ENCODE data around the gene LDLRAP1. TPM values are rescaled to one million over a fixed set of nuclear protein-coding genes. Genes with fewer than 3 reads are reported as not detected.

Gene LDLRAP1
- total and polyA plus RNA-seq, 9 of the 15 experiments (the other 6 are each of a cell fraction or from before 2014, with no cell fraction given), result 0.56 to 29.6 (median 16.2) TPM

- no peak for TF ChIP-seq STAT6 (CRISPR knock-in tag; IDR thresholded peaks at IDR 0.05)
- no peak; the same call in 1 of the 2 replicates for TF ChIP-seq NFIC (IDR thresholded peaks at IDR 0.05)
- no peak for TF ChIP-seq TCF7L2 (IDR thresholded peaks at IDR 0.05; ENCODE audit: low read depth, low read length)
- no peak for TF ChIP-seq ZNF408 (CRISPR knock-in tag; IDR thresholded peaks at IDR 0.05; ENCODE audit: low read depth)
- TF ChIP-seq ZNF324 (CRISPR knock-in tag; IDR thresholded peaks at IDR 0.05), result no peak
- TF ChIP-seq ZNF407 (IDR thresholded peaks at IDR 0.05; ENCODE audit: low read depth), result no peak
- TF ChIP-seq TEAD2 (tag; IDR thresholded peaks at IDR 0.05), result no peak
- TF ChIP-seq XRCC5 (IDR thresholded peaks at IDR 0.05; ENCODE audit: low read depth, low read length), result peak; percentile 54; the same call in 1 of the 2 replicates
- no peak for TF ChIP-seq DDX20 (tag; IDR thresholded peaks at IDR 0.05; ENCODE audit: low read depth)
- peak; percentile 32 for TF ChIP-seq KAT2B (IDR thresholded peaks at IDR 0.05; ENCODE audit: low read depth, low read length)
- peak; percentile 11 for TF ChIP-seq ZFP36 (IDR thresholded peaks at IDR 0.05; ENCODE audit: low read depth, low read length, partially characterized antibody)
- peak; percentile 7; the same call in 1 of the 2 replicates for TF ChIP-seq FOXO4 (CRISPR knock-in tag; IDR thresholded peaks at IDR 0.05)
- TF ChIP-seq SMARCA4 (IDR thresholded peaks at IDR 0.05), result peak; percentile 26; the same call in 1 of the 2 replicates
Observed at GRCh38 chr1:25549273-25550154, 6.1 kb downstream of the LDLRAP1 start (continued).

All from K562 (cell line).